Right renal pelvis (tissue), 4 donors: Measurements from ENCODE around the gene GPD1L. TPM values are rescaled to one million over a fixed set of nuclear protein-coding genes. Genes with fewer than 3 reads are reported as not detected.

Experiments
- DNase-seq, 4 donors: peaks; one replicate each; pipeline ENCODE4 v3.0.0-alpha.2; 2013; ENCODE audit warnings: low read depth in 4 of 4, low spot score in 3 of 4, missing footprints in 1 of 4
- polyA plus RNA-seq, 4 donors: library from polyadenylated mRNA; unstranded; fragments of 120-200 nt; gene quantifications; one replicate each; pipeline ENCODE4 v1.2.1, GENCODE V29; 2013; ENCODE audit not compliant: insufficient read length in 4 of 4

GPD1L gene
- polyA plus RNA-seq, 4 donors, result 19.2 to 25.6 (median 23.4) TPM

DNA sequence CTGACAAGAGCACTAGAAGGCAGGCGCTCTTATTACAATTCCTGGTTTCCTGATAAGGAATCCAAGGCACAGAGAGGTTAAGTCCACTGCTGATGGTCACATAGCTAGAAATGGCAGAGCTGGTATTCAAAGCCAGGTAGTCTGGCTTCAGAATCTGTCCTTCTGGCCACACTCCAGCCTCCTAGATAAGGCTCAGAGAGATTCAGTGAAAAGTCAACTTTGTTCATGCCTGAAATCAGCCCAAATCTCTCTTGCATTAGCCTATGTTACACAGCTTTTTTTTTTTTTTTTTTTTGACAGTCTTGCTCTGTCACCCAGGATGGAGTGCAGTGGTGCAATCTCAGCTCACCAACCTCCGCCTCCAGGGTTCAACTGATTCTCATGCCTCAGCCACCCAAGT lies 110.9 kb downstream of the GPD1L start:
- no peak for DNase-seq

Other genes starting within 250 kb of the GPD1L start
- 10 to 100 TPM; 20.0 to 21.8 (median 20.8) TPM for gene OSBPL10, start 125.4 kb upstream of the GPD1L start, polyA plus RNA-seq
- gene ZNF860, start 124.9 kb upstream of the GPD1L start, polyA plus RNA-seq, result 1 to 10 TPM; 2.3 to 2.8 (median 2.6) TPM
- gene CMTM8, start 132.1 kb downstream of the GPD1L start, polyA plus RNA-seq, result 10 to 100 TPM; 12.7 to 13.8 (median 13.3) TPM